GM23248 (cell line): Measurements from ENCODE around the gene SYDE2.

Experiments used
- EZH2 ChIP-seq: fragments of 200-600 bp; sonication (generic); IDR thresholded peaks from 2 replicates; pipeline ENCODE4 v1.6.1; 2018; ENCODE audit warnings: antibody characterized with exemption, mild to moderate bottlenecking; ENCODE audit not compliant: insufficient read depth, poor library complexity, severe bottlenecking
- EZH2phosphoT487 ChIP-seq: fragments of 200-600 bp; sonication (generic); IDR thresholded peaks from 2 replicates; pipeline ENCODE4 v1.6.1; 2018; ENCODE audit warnings: antibody characterized with exemption, moderate library complexity, mild to moderate bottlenecking, low read depth; ENCODE audit not compliant: insufficient read depth

DNA sequence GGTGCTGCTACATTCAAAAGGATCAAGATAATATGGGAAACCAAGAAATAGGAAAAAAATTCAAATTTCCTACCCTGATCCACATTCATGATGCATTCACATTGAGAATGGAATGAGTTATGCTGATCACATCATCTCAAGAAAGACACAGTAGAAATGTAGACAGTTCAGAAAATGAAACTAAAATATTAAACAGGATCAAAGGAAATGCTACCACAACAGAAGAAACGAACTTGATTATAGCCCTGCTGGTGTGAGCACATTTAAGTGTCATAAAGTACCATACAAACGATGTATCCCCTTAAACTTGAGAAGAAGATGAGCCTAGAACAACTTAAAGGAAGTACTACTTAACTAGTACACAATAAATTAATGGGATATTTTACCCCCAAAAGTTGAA is 21.3 kb downstream of the SYDE2 start:
- no peak for TF ChIP-seq EZH2
- no peak for TF ChIP-seq EZH2phosphoT487
